ENCODE measurements around the gene KASH5. TPM values are rescaled to one million over a fixed set of nuclear protein-coding genes. Genes with fewer than 3 reads are reported as not detected.

Gene KASH5
- total and polyA plus RNA-seq, 4 donors, result not detected

DNA sequence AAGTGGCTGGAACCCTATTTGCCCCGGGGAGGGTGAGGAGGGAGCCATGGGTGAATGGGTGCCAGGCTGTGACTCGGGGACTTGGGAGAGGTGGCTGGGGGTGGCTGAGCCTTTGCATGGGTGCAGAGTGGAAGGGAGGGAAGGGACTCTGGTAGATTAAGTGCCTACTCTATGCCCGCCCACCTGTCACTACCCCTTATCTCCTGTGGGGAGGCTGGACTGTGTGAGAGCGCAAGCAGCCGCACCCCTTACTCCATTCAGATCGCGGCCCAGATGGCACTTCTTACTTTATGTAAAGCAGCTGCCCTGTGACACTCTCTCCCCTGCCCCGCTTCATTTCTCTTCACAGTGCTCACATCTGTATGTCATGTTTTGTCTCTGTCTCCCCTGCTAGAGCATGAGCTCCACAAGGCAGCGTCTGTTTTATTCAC lies 2.9 kb downstream of the KASH5 start:
- no peaks in the 10 kb centered on the region for H3K9me3 ChIP-seq (ENCODE audit: control insufficient read depth in 4 of 4, low read length in 3 of 4)
- DNase-seq (ENCODE audit: low spot score), result no peak
- H3K36me3 ChIP-seq (ENCODE audit: control insufficient read depth in 4 of 4, insufficient read depth in 3 of 4, low read depth in 1 of 4, low read length in 3 of 4), result no peaks in the 10 kb centered on the region
- TF ChIP-seq, protein P1, sequence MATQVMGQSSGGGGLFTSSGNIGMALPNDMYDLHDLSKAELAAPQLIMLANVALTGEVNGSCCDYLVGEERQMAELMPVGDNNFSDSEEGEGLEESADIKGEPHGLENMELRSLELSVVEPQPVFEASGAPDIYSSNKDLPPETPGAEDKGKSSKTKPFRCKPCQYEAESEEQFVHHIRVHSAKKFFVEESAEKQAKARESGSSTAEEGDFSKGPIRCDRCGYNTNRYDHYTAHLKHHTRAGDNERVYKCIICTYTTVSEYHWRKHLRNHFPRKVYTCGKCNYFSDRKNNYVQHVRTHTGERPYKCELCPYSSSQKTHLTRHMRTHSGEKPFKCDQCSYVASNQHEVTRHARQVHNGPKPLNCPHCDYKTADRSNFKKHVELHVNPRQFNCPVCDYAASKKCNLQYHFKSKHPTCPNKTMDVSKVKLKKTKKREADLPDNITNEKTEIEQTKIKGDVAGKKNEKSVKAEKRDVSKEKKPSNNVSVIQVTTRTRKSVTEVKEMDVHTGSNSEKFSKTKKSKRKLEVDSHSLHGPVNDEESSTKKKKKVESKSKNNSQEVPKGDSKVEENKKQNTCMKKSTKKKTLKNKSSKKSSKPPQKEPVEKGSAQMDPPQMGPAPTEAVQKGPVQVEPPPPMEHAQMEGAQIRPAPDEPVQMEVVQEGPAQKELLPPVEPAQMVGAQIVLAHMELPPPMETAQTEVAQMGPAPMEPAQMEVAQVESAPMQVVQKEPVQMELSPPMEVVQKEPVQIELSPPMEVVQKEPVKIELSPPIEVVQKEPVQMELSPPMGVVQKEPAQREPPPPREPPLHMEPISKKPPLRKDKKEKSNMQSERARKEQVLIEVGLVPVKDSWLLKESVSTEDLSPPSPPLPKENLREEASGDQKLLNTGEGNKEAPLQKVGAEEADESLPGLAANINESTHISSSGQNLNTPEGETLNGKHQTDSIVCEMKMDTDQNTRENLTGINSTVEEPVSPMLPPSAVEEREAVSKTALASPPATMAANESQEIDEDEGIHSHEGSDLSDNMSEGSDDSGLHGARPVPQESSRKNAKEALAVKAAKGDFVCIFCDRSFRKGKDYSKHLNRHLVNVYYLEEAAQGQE (IDR thresholded peaks at IDR 0.05), result no peak
- H3K4me1 ChIP-seq (ENCODE audit: control insufficient read depth in 4 of 4, insufficient read depth in 4 of 4, low read length in 3 of 4), result no peaks in the 10 kb centered on the region
- H3K4me3 ChIP-seq (ENCODE audit: low read depth in 1 of 3, low read length in 3 of 3), result no peak overlapping the region
- no peak overlapping the region for H3K9ac ChIP-seq (ENCODE audit: low read depth in 1 of 2, low read length in 2 of 2)
- H3K27me3 ChIP-seq (ENCODE audit: control insufficient read depth in 4 of 4, insufficient read depth in 4 of 4, low read length in 3 of 4), result peaks cover 0 to 2% (median 0%) of the 10 kb centered on the region in 4 donors
- 61% methylated on average over 9 of the region's 9 CpGs for WGBS
- no peak overlapping the region for H3K27ac ChIP-seq (ENCODE audit: low read depth in 1 of 2, low read length in 2 of 2)

DNA sequence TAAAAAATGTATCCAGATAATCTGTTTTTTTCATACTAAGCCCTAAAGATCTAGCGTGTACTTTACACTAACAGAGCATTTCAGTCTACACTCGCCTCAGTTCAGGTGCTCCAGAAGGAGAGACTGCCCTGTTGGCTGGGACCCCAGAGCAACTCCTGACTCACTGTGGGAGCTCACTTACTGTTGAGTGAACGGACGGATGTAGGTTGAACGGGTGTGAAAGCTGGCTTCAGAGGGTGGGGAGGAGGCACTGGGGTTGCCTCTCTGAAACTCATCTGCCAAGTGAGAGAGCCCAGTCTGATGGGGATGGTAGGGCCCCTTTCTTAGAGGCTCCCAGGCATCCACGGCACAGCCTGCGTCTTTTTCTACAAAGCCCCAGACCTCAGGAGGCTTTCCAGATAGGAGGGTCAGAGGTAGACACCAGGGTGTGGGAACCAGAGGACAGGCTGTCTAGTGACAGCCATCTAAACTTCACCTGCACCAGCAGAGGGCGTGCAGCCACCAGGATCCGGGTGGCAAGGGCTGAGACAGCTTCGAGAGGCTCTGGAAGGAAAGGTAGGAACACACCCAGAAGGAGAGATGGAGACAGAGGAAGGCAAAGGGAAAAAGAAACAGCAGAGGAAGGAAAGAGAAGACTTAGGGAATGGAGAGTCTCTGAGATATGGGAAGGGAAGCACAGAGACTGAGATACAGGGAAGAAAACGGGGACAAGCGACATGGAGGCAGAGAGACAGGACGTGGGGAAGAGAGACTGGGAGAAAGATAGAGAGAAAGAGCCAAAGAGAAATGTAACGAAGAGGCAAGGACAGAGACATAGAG lies 3.7 kb downstream of the KASH5 start:
- Histone ChIP-seq H3K36me3 (ENCODE audit: control insufficient read depth in 4 of 4, insufficient read depth in 3 of 4, low read depth in 1 of 4, low read length in 3 of 4) (no peaks in the 10 kb centered on the region), H3K9me3 (ENCODE audit: control insufficient read depth in 4 of 4, low read length in 3 of 4) (no peaks in the 10 kb centered on the region), H3K4me1 (ENCODE audit: control insufficient read depth in 4 of 4, insufficient read depth in 4 of 4, low read length in 3 of 4) (no peaks in the 10 kb centered on the region), H3K4me3 (ENCODE audit: low read depth in 1 of 3, low read length in 3 of 3) (no peak overlapping the region), H3K9ac (ENCODE audit: low read depth in 1 of 2, low read length in 2 of 2) (no peak overlapping the region), H3K27me3 (ENCODE audit: control insufficient read depth in 4 of 4, insufficient read depth in 4 of 4, low read length in 3 of 4) (peaks cover 0 to 2% (median 0%) of the 10 kb centered on the region in 4 donors), H3K27ac (ENCODE audit: low read depth in 1 of 2, low read length in 2 of 2) (no peak overlapping the region)
- peak; percentile 95 to 98 for TF ChIP-seq RAD21 (IDR thresholded peaks at IDR 0.05)
- no peak for TF ChIP-seq JUND (IDR thresholded peaks at IDR 0.05)
- TF ChIP-seq, protein P2, sequence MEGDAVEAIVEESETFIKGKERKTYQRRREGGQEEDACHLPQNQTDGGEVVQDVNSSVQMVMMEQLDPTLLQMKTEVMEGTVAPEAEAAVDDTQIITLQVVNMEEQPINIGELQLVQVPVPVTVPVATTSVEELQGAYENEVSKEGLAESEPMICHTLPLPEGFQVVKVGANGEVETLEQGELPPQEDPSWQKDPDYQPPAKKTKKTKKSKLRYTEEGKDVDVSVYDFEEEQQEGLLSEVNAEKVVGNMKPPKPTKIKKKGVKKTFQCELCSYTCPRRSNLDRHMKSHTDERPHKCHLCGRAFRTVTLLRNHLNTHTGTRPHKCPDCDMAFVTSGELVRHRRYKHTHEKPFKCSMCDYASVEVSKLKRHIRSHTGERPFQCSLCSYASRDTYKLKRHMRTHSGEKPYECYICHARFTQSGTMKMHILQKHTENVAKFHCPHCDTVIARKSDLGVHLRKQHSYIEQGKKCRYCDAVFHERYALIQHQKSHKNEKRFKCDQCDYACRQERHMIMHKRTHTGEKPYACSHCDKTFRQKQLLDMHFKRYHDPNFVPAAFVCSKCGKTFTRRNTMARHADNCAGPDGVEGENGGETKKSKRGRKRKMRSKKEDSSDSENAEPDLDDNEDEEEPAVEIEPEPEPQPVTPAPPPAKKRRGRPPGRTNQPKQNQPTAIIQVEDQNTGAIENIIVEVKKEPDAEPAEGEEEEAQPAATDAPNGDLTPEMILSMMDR (IDR thresholded peaks at IDR 0.05; ENCODE audit: low read depth, low read length, missing input control), result peak; percentile 81
- peak; percentile 70 for DNase-seq (ENCODE audit: low spot score)
- WGBS, result 23% methylated on average over 14 of the region's 14 CpGs

DNA sequence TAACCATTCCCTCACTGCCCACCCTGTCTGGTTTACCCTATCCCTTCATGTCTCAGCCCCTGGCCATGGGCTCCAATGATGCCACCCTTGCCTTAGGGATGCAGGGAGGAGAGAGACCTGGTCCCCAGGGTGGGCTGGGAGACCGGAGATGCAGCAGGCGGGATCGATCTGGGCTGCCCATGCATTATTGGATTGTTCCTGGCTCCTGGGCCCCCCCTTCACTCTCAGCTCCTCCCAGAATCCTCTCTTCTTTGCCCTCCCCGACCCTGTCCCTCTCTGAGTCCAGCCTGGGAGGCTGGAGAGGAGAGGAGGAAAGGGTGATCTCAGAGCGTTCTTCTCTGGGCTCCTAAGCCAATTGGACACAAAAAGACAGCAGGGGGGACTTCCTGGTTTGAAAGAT lies 5.8 kb downstream of the KASH5 start:
- TF ChIP-seq, protein P2 (IDR thresholded peaks at IDR 0.05; ENCODE audit: low read depth, low read length, missing input control), result no peak
- no peak for TF ChIP-seq HNF4G (IDR thresholded peaks at IDR 0.05)
- H3K4me3 ChIP-seq (ENCODE audit: low read depth in 1 of 3, low read length in 3 of 3), result no peak overlapping the region
- 57% methylated on average over 5 of the region's 5 CpGs for WGBS
- H3K27ac ChIP-seq (ENCODE audit: low read depth in 1 of 2, low read length in 2 of 2), result no peak overlapping the region
- H3K27me3 ChIP-seq (ENCODE audit: control insufficient read depth in 4 of 4, insufficient read depth in 4 of 4, low read length in 3 of 4), result peaks cover 0 to 2% (median 0%) of the 10 kb centered on the region in 4 donors
- H3K4me1 ChIP-seq (ENCODE audit: control insufficient read depth in 4 of 4, insufficient read depth in 4 of 4, low read length in 3 of 4), result no peaks in the 10 kb centered on the region
- no peaks in the 10 kb centered on the region for H3K9me3 ChIP-seq (ENCODE audit: control insufficient read depth in 4 of 4, low read length in 3 of 4)
- DNase-seq (ENCODE audit: low spot score), result no peak
- no peak overlapping the region for H3K9ac ChIP-seq (ENCODE audit: low read depth in 1 of 2, low read length in 2 of 2)
- H3K36me3 ChIP-seq (ENCODE audit: control insufficient read depth in 4 of 4, insufficient read depth in 3 of 4, low read depth in 1 of 4, low read length in 3 of 4), result no peaks in the 10 kb centered on the region
